Retina (tissue), 1 donor: ENCODE results near the gene MIP.
"Not testable (repeated sequence)": the region's sequence is repeated elsewhere in the genome, so short reads cannot be mapped to it uniquely, and the experiment has no call there.

Source experiments
- DNase-seq: peaks from one replicate; pipeline ENCODE4 v3.0.0-alpha.2; 2016

The MIP gene

DNA sequence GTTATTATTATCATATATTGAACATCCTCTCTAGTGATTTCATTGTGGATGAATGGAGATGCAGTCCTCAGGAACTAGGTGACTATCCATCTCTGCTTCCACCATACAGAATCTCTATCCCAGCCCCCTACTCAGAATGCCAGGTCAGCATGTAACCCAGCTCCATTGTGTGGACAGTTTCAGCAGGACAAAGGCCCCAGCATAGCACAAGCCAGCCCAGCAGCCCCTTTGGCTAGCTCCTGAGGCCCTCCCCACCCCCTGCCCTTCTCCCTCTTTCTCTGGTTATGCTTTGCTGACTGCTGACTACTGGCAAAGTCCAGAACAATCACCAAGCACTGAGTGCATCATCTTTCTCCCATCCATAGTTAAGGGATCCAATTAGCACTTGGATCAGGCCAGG is 8.1 kb upstream of the MIP start:
- DNase-seq, result peak; percentile 43

DNA sequence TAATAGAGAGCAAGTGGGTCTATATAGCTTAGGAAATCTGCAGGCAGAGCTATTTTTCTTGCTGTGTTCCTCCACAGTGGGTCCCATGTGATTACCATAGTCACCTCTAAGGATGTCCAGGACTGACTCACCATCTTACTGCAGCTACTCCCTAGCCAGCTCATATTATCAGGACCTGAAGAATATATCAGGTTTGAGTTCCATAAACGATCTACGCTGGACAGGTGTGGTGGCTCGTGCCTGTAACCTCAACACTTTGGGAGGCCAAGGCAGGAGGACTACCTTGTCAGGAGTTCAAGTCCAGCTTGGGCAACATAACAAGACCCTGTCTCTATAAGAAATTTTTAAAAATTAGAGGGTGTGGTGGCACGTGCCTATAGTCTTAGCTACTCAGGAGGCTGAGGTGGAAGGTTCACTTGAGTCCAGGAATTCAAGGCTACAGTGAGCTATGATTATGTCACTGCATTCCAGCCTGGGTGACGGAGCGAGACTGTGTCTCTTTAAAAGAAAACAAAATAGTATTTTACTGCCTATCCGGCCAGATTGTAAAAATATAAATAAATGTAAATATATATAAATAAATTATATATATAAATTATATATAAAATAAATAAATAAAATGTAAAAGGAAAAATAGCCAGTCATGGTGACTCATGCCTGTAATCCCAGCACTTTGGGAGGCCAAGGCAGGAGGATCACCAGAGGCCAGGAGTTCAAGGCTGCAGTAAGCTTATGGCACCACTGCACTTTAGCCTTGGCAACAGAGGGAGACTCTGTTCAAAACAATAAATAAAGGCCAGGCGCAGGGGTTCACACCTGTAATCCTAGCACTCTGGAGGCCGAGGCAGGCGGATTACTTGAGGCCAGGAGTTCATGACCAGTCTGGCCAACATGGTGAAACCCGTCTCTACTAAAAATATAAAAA is 7.0 kb upstream of the MIP start:
- no peak for DNase-seq

DNA sequence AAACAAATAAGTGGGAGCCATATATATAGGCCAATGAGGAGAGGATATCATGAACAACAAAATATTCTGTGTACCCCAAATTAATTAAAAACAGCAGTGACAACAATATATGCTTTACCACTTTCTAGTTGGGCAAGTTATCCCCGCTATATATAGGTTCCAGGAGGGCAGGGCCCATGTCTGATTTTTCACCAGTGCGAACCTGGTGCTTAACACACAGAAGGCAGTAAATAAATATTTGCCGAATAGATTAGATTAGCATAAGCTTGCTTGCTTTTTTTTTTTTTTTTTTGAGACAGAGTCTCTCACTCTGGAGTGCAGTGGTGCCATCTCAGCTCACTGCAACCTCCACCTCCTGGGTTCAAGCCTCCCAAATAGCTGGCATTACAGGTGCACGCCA is 3.4 kb upstream of the MIP start:
- DNase-seq, result no peak

DNA sequence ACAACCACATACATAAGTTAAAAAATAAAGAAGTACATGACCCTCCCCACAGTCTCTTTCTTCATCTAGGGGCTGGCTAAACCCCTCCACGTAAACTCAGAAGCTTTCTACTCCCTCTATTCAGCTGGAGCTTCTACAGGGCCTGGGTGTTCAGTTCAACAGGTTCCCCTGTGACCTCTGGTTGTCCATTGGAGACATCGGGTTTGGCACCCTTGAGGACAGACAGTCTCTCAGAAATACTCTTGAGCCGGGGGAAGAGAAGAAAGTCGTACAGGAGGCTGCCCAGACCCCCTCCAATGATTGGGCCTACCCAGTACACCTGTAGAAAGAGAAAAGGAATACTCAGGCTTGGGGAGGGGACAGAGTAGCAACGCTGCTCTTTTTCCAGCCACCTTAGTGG is 3.3 kb downstream of the MIP start:
- no peak for DNase-seq

DNA sequence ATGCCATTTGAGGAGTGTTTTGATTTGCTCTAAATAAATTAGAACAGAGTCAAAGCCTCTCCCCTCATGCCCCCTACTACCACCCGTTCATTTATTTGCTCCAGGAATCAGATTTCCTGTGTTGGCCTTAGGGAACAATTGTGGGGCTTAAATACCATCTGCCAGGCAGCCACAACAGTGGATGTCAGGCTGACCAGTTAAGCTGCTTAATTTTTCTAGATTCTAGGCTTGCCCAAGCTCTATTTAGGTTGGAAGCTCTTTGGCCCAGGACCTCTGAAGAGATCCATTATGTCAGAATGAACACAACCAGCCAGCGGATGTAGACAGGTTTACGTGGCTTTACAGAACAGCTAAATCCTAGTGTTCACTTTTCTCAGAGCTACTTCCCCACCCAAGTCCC is 4.2 kb downstream of the MIP start:
- DNase-seq, result peak; percentile 13

DNA sequence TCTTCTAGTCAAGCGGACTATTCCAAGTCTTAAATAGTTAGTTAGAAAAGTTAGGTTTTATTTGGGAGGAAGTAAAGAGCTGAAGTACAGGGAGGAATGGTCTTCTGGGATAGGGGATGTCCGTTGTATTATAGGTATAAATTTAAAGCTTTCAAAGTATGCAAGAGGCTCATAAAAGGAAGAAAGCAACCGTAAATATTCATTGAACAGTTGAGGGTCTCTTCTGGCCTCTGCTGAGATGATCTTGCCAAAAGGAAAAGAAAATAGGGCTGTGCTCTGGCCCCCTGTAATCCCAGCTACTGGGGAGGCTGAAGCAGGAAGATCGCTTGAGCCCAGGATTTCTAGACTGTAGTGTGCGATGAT is 4.9 kb downstream of the MIP start:
- no peak for DNase-seq

DNA sequence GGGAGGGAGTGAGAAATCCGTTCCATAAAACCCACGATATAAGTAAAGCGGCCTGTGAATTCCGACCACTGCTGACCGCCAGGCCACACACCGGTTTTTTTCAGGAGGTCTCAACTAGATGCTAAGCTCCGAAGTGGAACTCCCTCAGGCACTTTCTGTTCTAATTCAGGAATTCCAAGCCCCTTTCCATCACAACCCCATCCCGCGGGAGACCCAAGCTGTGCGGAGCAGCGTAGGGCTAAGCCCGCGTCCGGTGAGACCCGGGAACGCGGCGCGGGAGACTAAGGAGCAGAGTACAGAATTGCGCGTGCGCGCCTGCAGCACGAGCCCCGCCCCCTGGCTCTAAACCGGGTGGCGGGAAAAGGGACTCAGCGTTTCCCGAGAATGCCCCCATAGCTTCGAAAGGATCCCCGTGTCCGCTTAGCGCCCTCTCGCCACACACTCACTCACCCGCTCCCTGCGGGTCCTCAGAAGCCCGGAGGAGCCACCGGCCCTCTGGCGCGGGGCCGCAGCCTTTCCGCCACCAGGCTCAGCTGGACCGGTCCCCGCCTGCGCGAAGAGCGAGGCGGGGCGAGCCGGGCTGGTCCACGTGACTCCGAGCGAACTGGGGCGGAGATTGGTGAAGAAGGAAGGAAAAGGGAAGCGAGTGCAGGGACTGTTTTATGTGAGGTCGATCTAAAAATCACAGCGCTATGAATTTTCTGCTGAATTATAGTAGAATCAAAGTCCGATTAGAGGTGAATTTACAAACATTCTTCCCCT is 5.4 kb downstream of the MIP start, which contains the start of gene TIMELESS:
TSS of gene TIMELESS (minus strand) at position 567 of the 762 bp plus-strand sequence. CDS start 15,256 bp downstream, outside the sequence.
- peak; percentile 99 for DNase-seq

DNA sequence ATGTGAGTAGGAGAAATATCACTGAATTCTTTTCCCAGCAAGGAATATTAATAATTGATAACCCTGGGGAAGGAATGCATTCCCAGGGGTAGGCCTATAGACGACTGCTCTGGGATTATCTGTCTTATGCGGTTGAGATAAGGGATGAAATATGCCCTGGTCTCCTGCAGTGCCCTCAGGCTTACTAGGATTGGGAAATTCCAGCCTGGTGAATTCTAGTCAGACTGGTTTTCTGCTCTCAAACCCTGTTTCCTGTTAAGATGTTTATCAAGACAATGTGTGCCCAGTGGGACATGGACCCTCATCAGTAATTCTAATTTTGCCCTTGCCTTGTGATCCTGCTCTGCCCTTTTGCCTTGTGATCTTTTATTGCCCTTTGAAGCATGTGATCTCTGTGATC is 11.2 kb downstream of the MIP start:
- not testable (repeated sequence) for DNase-seq

DNA sequence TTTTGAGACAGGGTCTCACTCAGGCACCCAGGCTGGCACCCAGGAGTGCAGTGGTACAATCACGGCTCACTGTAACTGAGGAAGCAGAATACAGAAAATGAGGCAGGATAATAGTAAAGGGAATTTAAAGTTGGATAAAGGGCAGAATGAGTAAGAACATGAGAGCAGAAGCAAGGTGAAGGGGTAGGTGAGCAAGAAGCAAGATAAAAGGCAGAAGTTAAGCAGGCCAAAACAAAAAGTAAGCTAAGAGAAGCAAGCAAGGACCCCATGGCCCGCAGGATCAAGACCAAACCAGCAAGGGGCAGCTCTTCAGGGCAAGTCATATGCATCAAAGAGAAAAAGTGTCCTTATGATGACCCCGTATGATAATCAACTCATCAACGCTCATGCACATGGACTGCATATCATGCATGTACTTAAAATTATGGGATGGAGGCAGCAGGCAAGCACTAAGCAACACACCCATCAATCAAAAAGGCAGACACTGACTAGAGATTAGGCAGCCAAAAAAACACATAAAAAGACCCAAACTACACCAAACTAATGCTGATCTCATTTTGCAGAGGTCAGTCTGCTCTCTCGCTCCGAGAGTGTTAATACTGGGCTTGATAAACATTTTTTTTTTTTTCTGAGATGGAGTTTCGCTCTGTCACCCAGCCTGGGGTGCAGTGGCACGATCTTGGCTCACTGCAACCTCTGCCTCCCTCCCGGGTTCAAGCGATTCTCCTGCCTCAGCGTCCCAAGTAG is 16.9 kb downstream of the MIP start:
- DNase-seq, result no peak

DNA sequence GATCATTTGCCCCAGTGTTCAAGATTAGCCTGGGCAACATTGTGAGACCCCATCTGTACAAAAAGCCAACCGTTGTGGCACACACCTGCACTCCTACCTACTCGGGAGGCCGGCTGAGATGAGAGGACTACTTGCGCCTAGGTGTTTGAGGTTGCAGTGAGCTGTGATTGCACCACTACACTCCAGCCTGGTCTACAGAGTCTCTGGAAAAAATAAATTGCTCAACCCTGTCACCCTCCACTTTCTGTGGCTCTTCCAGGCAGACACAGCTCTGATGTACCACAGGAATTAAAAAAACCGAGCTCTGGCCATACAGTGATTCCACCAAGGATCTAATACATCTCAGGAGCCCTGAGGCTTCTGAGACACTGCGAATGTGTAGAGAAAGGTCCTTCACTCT is 19.6 kb downstream of the MIP start:
- no peak for DNase-seq

DNA sequence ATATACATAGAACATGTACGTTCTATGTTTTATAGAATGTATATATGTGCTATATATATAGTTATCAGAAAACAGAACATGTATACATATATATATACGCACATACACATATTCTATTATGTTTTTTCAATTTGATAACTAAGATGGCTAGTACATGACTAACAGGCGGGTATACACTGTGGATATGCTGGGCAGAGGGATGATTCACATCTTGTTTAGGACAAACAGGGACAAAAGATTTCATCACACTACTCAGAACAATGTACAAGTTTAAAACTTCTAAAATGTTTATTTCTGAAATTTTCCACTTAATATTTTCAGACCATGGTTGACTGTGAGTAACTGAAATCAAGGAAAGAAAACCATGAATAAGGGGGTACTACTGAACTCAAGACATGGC is 22.6 kb downstream of the MIP start:
- DNase-seq, result no peak

DNA sequence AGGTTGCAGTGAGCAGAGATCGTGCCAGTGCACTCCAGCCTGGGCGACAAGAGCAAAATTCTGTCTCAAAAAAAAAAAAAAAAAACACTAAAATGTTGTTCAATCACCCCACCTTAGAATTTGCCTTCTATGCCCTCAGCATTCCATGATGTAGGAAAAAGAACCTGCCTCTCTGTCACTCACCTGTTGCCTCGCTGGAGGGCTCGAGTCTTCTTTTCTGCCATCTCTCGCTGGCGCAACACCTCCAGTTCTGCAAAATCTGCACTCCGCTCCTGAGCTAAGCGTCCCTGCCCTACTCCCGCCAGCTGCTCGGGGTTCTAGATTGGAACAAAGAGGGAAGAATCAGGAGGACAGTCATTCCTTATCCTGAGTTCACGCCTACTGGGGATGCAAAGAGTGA is 23.2 kb downstream of the MIP start:
- DNase-seq, result no peak

DNA sequence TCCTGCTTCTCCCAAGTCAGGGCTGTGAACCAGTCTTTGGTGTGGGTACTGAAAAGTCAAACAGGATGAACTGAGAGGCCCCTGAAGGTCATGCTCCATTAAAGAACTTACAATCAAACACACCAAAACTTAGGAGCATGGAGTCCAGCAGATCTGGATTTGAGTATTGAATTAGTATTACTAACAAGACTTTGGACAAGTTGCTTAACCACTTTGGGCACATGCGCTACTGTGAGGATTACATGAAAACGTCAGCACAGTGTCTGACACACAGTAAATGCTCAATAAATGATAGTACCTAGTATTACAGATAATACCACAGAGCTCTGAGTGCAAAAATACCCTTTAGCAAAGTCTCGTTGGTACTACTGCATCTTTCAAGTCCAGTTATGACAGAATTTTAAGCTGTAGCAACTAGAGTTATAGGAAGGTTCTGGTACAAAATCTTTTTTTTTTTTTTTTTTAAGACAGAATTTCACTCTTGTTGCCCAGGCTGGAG is 28.5 kb downstream of the MIP start:
- no peak for DNase-seq

DNA sequence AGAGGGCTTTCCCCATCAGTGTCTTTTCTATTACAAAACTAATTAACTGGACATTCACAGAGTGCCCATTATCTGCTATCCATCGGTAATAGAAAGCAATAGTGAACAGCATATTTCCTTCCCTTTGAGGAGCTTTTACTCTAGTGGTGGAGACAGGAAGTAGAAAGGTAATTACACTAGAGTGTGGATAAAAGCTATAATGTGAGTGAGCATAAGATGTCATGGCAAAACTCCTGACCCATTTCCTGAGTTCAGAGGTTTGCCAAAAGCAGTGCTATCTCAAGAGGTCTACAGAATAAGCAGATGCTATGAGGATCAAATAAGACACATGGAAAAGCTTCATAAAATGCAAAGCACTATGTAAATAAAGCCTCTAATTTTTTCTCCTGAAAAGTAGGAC is 29.3 kb downstream of the MIP start:
- DNase-seq, result no peak

DNA sequence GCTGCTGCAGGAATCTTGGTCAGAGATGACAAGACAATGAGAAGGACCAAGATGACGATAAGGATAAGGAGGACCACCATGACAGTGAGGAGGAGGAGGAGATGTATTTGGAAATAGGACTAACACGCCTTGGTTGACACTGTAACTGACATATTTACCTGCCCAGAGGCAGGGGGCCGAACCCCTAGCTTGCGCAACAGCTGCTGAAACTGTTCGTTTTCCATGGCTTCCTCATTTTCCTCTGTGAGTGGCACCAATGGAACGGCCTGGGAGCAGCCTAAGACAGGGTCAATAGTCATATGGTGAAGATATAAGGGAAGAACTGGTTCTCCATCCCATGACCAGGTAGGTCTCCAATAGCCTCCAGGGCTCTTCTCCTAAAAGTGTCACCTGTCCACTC is 34.0 kb downstream of the MIP start:
- DNase-seq, result no peak

DNA sequence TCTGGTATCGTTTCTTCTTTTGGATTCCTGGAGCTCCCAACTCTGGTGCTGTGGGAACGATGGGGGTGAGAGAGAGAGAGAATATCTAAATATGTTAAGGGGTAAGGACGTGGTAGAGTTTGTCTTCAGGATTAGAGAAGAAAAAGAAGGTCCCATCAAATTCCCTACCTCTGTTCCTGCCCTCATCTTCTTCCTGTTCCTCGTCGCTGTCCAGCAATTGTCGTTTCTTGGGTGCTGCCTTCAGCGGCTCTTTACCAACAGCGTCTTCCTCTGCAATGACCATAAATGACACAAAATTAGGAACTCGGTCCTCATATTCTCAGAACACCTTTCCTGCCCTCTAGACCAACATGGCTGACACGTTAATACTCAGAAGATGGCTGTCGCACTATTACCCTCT is 36.7 kb downstream of the MIP start:
- no peak for DNase-seq

DNA sequence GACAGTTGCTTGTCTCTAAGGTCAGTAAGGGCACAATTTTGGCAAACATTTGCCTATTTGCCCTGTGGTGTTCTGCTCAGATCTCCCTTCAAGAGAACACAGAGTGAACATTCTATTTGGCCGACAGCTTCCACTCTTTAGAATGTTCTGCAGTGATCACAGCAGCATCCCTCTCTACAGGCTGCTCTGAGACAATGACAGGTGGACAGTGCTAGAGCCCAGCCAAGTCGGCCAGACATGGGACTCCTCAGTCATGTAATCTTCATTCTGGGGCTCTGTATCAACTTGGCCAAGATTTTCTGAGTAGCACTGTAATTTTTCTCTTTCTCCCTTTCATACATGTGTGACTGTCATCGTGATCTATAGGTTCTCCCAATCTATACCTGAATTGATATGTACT is 40.1 kb downstream of the MIP start:
- DNase-seq, result no peak

DNA sequence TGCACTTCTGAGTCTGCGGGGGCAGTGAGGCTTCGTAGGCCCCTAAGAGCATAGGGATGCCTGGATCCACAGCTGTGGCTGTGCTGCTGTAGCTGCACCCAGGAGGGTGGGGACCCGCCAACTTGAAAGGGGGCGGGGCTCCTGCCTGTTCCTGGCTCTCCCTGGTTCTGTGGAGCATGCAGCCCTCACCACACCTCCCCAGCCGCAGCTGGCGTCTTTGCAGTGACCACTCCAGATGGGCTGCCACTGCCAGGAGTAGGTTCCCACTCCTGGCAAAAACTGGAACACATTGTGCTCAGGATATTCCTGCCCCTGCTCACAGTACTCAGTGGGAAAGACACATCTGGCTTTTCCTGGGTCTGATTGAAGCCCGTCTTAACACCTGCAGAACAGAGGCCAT is 41.1 kb downstream of the MIP start:
- no peak for DNase-seq

DNA sequence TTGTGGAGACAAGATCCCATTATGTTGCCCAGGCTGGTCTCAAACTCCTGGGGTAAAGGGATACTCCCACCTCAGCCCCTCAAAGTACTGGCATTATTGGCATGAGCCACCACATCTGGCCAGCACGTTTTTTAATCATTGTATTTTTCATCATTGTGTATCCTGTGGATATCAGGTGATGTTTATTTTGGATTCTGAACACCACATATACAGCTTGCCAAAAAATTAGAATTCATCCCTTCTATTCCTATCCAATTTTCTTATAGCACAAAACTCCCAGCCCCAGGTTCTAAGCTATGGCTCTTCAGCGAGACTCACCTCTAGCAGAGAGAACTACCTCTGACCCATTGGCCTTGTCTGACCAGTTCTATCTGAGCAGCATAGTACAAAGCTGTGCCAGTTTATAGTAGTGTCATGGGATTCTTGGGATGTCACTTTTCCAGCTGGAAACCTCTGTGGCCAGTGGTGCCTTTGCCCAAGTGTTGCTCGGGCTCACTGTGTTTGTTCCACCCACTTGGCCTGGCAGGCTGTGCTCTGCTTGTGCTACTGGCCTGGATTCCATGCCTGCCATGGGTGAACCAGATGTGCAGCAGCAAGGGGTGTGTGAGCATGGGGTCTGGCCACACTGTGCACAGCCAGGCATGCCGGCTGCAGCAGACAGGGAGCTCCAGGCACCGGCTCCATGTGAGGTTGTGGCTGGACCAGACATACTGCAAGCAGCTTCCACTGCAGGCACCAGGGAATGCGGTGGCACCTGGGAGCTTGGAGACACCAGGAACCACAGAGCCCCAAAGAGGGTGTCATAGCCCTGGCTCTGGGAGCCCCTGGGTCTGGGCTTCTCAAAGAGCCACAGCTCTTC is 42.4 kb downstream of the MIP start:
- no peak for DNase-seq

DNA sequence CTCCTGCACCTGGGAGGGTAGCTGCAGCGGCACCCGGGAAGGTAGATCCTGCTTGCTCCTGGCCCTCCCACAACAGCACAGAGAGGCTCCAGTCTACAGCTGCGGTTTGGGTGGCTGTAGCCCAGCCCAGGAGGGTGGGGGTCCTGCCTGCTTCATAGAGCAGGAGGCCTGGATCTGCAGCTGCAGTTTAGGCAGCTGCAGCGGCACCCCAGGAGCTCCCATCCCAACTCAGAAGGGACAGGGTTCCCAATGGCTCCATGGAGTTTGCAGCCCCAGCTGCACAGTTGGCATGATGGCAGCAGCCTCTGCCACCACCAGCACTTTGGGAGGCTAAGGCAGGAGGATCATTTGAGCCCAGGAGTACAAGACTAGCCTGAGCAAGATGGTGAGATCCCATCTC is 43.7 kb downstream of the MIP start:
- DNase-seq, result no peak

DNA sequence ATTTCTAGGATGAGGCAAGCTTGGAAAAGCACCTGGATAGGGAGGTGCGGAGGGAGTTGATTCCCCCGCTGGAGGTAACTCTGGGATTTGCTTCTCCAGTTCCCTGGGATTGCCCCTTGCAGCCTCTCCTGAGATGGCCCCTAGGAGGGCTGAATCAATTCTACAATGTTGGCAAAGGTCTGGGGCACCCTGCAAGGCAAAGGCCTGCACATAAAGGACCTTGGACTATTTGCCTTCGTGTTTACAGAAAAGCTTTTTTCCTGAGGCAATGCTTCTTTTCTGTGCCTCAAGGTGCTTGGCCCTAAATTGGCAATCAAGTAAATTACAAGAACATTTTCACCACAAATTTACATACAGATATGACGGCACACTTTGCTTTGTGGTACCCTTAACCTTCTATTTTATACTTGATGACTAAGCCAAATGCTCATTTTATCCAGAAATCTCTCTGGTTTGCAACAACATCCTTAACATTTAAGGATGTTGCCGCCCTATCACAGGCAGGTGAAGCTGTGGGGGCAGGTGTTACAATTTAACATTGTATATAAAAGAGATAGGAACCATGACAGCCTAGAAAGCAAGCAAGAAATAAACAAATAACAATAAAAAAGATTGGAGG is 45.5 kb downstream of the MIP start:
- no peak for DNase-seq

DNA sequence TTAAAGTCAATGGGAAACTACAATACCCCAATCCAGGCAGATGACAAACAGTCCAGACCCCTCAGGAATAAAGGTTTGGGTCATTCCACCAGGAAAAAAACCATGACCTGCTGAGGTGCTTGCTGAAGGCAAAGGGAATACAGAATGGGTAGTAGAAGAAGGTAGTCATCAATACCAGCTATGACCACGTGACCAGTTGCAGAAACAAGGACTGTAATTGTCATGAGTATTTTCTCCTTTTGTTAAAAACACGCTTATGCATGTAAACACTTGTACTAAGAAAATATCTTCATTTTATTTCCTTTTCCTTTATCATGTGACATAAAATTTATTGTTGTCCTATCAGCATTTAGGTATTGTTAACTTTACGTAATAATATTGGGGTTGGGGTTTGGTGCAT is 50.2 kb downstream of the MIP start:
- DNase-seq, result not testable (repeated sequence)
